Sigmoid colon (tissue), 7 donors: Measurements from ENCODE around the gene KIF6. TPM values are rescaled to one million over a fixed set of nuclear protein-coding genes. Genes with fewer than 3 reads are reported as not detected.

Experiments
- DNase-seq: peaks from one replicate; pipeline ENCODE4 v3.0.0-alpha.2; 2019
- H3K27ac ChIP-seq, 4 donors: fragments of 200-600 bp; sonication (generic); one replicate each; pipeline ENCODE4 v1.5.1; 2016 to 2019; ENCODE audit warnings: mild to moderate bottlenecking in 1 of 4
- H3K27me3 ChIP-seq, 3 donors: fragments of 200-600 bp; sonication (generic); one replicate each; pipeline ENCODE4 v1.5.1; 2019; ENCODE audit warnings: mild to moderate bottlenecking in 1 of 3
- H3K36me3 ChIP-seq, 4 donors: fragments of 200-600 bp; sonication (generic); one replicate each; pipeline ENCODE4 v1.5.1; 2016 to 2019
- H3K4me1 ChIP-seq, 4 donors: fragments of 200-600 bp; sonication (generic); one replicate each; pipeline ENCODE4 v1.5.1; 2017 to 2019
- H3K4me3 ChIP-seq, 4 donors: fragments of 200-600 bp; sonication (generic); one replicate each; pipeline ENCODE4 v1.5.1; 2017 to 2019; ENCODE audit warnings: mild to moderate bottlenecking in 2 of 4, moderate library complexity in 1 of 4
- H3K9me3 ChIP-seq, 4 donors: fragments of 200-600 bp in 3 of 4; sonication (generic) in 3 of 4; one replicate each; pipeline versions ENCODE4 v1.5.1 to v1.6.1; 2013 to 2019
- EP300 ChIP-seq, 4 donors: sonication (generic); formaldehyde crosslinking; IDR thresholded peaks; one replicate each; pipeline ENCODE4 v1.6.1; 2017; ENCODE audit warnings: antibody characterized with exemption in 4 of 4
- POLR2A ChIP-seq, 2 donors: fragments of 450-650 bp; IDR thresholded peaks; one replicate each; pipeline ENCODE4 v1.6.1; 2016; ENCODE audit warnings: antibody characterized with exemption in 2 of 2, mild to moderate bottlenecking in 2 of 2, moderate library complexity in 2 of 2
- POLR2AphosphoS5 ChIP-seq, 4 donors: sonication (generic); formaldehyde crosslinking; IDR thresholded peaks; one replicate each; pipeline ENCODE4 v1.6.1; 2017; ENCODE audit warnings: antibody characterized with exemption in 4 of 4
- WGBS, 2 donors: extraction: QIAGEN DNeasy Blood & Tissue Kit; methylation state at CpG; one replicate each; pipeline ENCODE4 v1.1.7; 2013; 5-methylcytosine and 5-hydroxymethylcytosine counted together
- intact Hi-C: fragments of 100-400 bp; cut with DNase I; formaldehyde crosslinking; loops from one replicate; pipeline ENCODE4 v1.15.1; 2023
- polyA plus RNA-seq, 3 donors: library from polyadenylated mRNA; stranded (reverse); fragments of 200-250 nt; gene quantifications; one replicate each; pipeline ENCODE4 v1.2.3, GENCODE V29; 2013
- total RNA-seq, 4 donors: library from RNA; depleted of rRNA; stranded (reverse); fragments of >200 nt; gene quantifications; one replicate each; pipeline ENCODE4 v1.1.0, GENCODE V29; 2016
- TF ChIP-seq, protein P1 (sequence below), 4 experiments: fragments of 450-650 bp in 3 of 4; fragments of 200-600 bp in 1 of 4; IDR thresholded peaks; one replicate each; pipeline ENCODE4 v1.5.1; 2016 to 2019; ENCODE audit warnings: antibody characterized with exemption in 4 of 4, mild to moderate bottlenecking in 3 of 4, moderate library complexity in 2 of 4
- donor health status: healthy with polysubstance abuse.
- donor health status: Bipolar disorder and iron deficiency.
- donor health status: healthy.

Gene KIF6
- total and polyA plus RNA-seq, 7 donors: under 0.01 to 0.99 (median 0.36) TPM; not detected in 2

DNA sequence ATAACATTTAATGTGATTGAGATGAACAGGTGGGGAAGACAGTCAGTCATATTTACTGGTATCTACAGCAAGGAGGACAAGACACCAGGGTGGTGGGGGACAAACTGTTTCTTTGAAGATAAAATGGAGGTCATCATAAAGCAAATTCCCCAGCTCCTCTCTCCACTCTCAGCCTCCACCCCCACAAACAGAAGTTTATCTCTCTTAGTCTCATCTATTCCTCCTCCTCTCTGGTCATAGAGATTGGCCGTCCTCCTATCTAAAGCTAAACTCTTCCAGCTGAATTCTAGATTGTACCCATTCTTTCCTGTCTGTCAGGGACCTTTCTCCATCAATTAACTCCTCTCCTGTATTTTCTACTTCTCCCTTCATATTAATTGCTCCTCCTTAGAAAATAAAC is 71.1 kb downstream of the KIF6 start:
- 89 to 91% methylated on average over 1 of the region's 1 CpG for WGBS, 2 donors
- Histone ChIP-seq H3K4me1 (no peaks in the 10 kb centered on the region), H3K36me3 (no peaks in the 10 kb centered on the region), H3K27me3 (no peaks in the 10 kb centered on the region), H3K27ac (no peak overlapping the region), H3K9me3 (no peaks in the 10 kb centered on the region), H3K4me3 (no peak overlapping the region)
- intact Hi-C loops: no loop called here
- TF ChIP-seq POLR2AphosphoS5 (IDR thresholded peaks at IDR 0.05): no peak
- TF ChIP-seq, protein P1, sequence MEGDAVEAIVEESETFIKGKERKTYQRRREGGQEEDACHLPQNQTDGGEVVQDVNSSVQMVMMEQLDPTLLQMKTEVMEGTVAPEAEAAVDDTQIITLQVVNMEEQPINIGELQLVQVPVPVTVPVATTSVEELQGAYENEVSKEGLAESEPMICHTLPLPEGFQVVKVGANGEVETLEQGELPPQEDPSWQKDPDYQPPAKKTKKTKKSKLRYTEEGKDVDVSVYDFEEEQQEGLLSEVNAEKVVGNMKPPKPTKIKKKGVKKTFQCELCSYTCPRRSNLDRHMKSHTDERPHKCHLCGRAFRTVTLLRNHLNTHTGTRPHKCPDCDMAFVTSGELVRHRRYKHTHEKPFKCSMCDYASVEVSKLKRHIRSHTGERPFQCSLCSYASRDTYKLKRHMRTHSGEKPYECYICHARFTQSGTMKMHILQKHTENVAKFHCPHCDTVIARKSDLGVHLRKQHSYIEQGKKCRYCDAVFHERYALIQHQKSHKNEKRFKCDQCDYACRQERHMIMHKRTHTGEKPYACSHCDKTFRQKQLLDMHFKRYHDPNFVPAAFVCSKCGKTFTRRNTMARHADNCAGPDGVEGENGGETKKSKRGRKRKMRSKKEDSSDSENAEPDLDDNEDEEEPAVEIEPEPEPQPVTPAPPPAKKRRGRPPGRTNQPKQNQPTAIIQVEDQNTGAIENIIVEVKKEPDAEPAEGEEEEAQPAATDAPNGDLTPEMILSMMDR (IDR thresholded peaks at IDR 0.05): no peak
- no peak for TF ChIP-seq EP300 (IDR thresholded peaks at IDR 0.05)
- TF ChIP-seq POLR2A (IDR thresholded peaks at IDR 0.05): no peak
- no peak for DNase-seq

DNA sequence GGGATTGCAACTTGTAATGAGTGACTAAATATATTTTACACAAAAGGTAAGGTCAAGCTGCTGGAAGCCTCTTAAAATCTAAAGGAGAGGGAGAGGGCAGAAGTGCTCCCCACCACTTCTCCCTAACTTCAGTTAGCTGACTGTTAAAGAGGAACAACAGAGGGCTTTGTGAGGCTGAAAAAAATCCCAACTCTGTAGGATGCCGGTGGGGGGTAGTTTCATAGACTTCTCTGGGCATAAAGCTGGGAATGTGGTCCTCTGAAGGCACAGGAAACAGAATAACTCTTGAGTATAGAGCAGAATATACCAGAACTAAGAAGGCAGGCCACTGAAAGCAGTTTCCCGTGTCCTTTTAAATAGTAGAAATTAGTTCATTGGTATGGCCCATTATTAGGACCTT is 71.6 kb downstream of the KIF6 start:
- Histone ChIP-seq H3K4me1 (no peaks in the 10 kb centered on the region), H3K27ac (no peak overlapping the region), H3K27me3 (no peaks in the 10 kb centered on the region), H3K36me3 (no peaks in the 10 kb centered on the region), H3K4me3 (no peak overlapping the region), H3K9me3 (no peaks in the 10 kb centered on the region)
- TF ChIP-seq EP300 (IDR thresholded peaks at IDR 0.05) (no peak), POLR2AphosphoS5 (IDR thresholded peaks at IDR 0.05) (no peak), POLR2A (IDR thresholded peaks at IDR 0.05) (no peak)
- TF ChIP-seq, protein P1 (IDR thresholded peaks at IDR 0.05): no peak
- intact Hi-C loops: no loop called here
- DNase-seq: no peak
- WGBS, 2 donors: 49 to 55% methylated on average over 2 of the region's 2 CpGs

DNA sequence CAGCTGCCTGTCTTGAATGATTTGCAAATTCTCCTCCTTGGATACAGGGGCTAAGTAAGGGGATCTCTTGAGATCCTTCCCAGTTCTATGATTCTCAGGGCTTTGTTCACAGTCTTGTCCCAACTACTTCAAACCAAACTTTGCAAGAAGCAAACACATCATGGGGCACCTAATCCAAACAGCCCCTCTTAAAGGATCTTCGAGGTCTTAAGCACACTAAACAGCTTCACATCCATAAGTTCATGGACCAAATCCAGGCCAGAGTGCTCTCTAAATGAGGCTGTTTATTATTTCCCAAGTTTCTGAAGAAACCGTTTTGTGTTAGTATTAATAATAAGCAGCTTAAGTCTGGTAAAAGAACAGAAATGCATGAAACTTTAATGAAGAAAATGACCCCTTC is 75.2 kb downstream of the KIF6 start:
- H3K4me1 ChIP-seq: no peaks in the 10 kb centered on the region
- WGBS, 2 donors: 48 to 54% methylated on average over 2 of the region's 2 CpGs
- no peaks in the 10 kb centered on the region for H3K27me3 ChIP-seq
- H3K27ac ChIP-seq: no peak overlapping the region
- H3K36me3 ChIP-seq: no peaks in the 10 kb centered on the region
- intact Hi-C loops: no loop called here
- TF ChIP-seq POLR2A (IDR thresholded peaks at IDR 0.05): no peak
- no peak for TF ChIP-seq POLR2AphosphoS5 (IDR thresholded peaks at IDR 0.05)
- TF ChIP-seq, protein P1 (IDR thresholded peaks at IDR 0.05): no peak
- TF ChIP-seq EP300 (IDR thresholded peaks at IDR 0.05): no peak
- H3K9me3 ChIP-seq: no peaks in the 10 kb centered on the region
- H3K4me3 ChIP-seq: no peak overlapping the region
- DNase-seq: no peak

DNA sequence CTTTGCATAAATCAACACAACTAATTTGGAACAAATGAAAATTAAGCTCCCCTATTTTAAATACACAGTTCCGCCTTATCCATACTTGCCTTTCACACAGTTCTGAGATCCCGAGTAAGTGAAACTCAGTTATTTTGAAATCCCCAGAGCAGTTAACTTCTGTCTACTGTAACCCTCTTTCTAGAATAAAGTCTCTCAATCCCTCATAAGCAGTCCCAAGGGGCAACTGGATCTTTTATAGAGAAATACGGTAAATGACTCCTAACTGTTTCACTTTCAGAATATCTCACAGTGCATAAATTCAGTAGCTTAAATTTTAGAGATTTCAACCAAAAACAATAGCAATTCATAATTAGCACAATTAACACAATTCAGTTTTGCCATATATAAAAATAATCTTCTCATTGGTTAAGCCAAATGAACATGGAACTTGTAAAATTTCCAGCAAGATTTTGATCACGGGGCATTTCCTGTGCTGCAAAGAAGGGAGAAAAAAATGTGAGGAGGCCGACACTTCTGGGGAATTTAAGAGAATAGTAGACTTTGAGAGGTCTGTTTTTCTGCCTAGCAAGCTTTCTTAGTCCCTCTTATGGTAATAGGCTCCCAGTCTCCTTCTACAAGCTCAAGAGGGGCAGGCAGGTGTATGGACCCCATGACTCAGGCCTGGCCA is 78.3 kb downstream of the KIF6 start:
- intact Hi-C loops: no loop called here
- TF ChIP-seq POLR2AphosphoS5 (IDR thresholded peaks at IDR 0.05): no peak
- Histone ChIP-seq H3K4me1 (no peaks in the 10 kb centered on the region), H3K27ac (no peak overlapping the region), H3K4me3 (no peak overlapping the region), H3K27me3 (no peaks in the 10 kb centered on the region), H3K9me3 (no peaks in the 10 kb centered on the region), H3K36me3 (no peaks in the 10 kb centered on the region)
- no peak for DNase-seq
- 73 to 88% methylated on average over 5 of the region's 5 CpGs for WGBS, 2 donors

DNA sequence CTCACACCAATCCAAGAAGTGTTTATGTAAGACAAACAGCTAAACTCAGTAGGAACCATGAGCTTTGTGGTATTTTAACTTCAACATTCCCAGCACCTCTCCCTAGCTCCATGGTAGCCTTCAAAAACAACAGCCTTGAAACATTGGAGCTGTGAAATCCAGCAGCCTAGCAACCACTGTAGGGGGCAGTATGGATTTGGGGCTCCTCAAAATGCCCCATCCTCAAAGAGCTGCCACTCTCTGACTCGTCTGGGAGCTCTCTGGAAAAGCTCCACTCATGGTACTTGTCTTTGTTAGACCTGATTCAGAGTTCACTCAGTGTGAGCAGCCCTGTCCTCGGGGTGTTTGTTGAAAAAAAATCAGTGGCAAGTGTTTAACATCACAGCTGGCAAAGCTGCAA is 82.9 kb downstream of the KIF6 start:
- Histone ChIP-seq H3K36me3 (no peaks in the 10 kb centered on the region), H3K4me1 (no peaks in the 10 kb centered on the region), H3K9me3 (no peaks in the 10 kb centered on the region), H3K27ac (no peak overlapping the region), H3K4me3 (no peak overlapping the region), H3K27me3 (no peaks in the 10 kb centered on the region)
- TF ChIP-seq POLR2AphosphoS5 (IDR thresholded peaks at IDR 0.05) (no peak), EP300 (IDR thresholded peaks at IDR 0.05) (no peak), POLR2A (IDR thresholded peaks at IDR 0.05) (no peak)
- TF ChIP-seq, protein P1 (IDR thresholded peaks at IDR 0.05): no peak
- DNase-seq: no peak
- WGBS, 2 donors: 59 to 63% methylated on average over 2 of the region's 2 CpGs
- intact Hi-C loops: no loop called here
